ENCODE data around the gene NAV3.

Gene NAV3

DNA sequence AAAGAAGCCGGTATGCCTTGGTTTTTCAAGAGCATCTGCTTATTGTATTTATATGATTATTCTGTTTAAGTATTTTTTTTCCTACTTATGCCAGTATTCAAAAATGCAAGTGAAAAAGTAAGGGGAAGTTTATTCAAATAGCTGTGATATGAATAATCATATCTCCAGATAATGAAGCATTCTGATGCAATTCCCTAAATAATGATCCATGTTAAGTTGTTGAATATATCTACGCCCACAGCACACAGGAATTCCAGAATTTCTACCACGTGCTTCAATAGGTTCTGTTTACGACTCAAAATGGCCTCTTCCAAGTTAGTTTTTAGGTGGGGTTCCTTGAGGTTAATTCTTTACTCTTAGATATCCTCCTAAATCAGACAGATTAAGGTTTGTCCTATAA, 208.3 kb downstream of the NAV3 start:
- no peak overlapping the region for H3K4me3 ChIP-seq (ENCODE audit: low read depth, low read length)
- DNase-seq (ENCODE audit: low read depth, low spot score), result no peak
- ChIA-PET POLR2A (no interaction called here), CTCF (interaction anchor here (1.0 kb wide), 1 partner anchor 11 kb away, joined by 3 read pairs; no protein-coding TSS in a partner anchor)
- TF ChIP-seq, protein P1, sequence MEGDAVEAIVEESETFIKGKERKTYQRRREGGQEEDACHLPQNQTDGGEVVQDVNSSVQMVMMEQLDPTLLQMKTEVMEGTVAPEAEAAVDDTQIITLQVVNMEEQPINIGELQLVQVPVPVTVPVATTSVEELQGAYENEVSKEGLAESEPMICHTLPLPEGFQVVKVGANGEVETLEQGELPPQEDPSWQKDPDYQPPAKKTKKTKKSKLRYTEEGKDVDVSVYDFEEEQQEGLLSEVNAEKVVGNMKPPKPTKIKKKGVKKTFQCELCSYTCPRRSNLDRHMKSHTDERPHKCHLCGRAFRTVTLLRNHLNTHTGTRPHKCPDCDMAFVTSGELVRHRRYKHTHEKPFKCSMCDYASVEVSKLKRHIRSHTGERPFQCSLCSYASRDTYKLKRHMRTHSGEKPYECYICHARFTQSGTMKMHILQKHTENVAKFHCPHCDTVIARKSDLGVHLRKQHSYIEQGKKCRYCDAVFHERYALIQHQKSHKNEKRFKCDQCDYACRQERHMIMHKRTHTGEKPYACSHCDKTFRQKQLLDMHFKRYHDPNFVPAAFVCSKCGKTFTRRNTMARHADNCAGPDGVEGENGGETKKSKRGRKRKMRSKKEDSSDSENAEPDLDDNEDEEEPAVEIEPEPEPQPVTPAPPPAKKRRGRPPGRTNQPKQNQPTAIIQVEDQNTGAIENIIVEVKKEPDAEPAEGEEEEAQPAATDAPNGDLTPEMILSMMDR (IDR thresholded peaks at IDR 0.05; ENCODE audit: insufficient read depth, low read length, missing control alignments), result no peak

DNA sequence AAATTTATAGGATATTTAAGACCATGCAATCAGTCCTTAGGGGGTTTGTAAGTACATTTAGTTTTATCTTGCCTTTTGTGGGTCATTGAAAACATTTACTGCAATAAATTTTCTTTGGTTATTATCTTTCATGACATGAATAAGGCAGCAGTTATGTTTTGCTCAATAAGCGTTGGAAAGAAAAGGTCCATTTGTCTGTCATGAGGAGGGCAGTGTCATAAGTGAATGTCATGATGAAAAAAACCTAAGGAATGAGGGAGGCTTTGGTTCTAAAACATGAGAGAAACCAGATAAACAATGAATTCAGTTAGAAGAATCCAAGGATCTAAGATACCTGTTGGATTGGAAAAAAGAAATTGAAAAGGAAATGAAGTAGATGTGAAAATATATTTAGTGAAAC, 209.4 kb downstream of the NAV3 start:
- no peak overlapping the region for H3K4me3 ChIP-seq (ENCODE audit: low read depth, low read length)
- POLR2A ChIA-PET, result no interaction called here
- CTCF ChIA-PET, result interaction anchor here (0.6 kb wide), 1 partner anchor 106 kb away, joined by 3 read pairs; no protein-coding TSS in a partner anchor
- TF ChIP-seq, protein P1 (IDR thresholded peaks at IDR 0.05; ENCODE audit: insufficient read depth, low read length, missing control alignments), result no peak
- no peak for DNase-seq (ENCODE audit: low read depth, low spot score)

DNA sequence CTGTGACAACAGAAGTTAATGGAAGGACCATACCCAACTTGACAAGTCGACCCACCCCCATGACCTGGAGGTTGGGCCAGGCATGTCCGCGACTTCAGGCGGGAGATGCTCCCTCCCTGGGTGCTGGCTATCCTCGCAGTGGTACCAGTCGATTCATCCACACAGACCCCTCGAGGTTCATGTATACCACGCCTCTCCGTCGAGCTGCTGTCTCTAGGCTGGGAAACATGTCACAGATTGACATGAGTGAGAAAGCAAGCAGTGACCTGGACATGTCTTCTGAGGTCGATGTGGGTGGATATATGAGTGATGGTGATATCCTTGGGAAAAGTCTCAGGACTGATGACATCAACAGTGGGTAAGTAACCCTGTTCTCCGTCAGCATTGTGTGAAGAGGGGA, 220.1 kb downstream of the NAV3 start:
- no peak for DNase-seq (ENCODE audit: low read depth, low spot score)
- TF ChIP-seq, protein P1 (IDR thresholded peaks at IDR 0.05; ENCODE audit: insufficient read depth, low read length, missing control alignments), result no peak
- H3K4me3 ChIP-seq (ENCODE audit: low read depth, low read length), result no peak overlapping the region
- POLR2A ChIA-PET, result no interaction called here
- CTCF ChIA-PET, result no interaction called here

DNA sequence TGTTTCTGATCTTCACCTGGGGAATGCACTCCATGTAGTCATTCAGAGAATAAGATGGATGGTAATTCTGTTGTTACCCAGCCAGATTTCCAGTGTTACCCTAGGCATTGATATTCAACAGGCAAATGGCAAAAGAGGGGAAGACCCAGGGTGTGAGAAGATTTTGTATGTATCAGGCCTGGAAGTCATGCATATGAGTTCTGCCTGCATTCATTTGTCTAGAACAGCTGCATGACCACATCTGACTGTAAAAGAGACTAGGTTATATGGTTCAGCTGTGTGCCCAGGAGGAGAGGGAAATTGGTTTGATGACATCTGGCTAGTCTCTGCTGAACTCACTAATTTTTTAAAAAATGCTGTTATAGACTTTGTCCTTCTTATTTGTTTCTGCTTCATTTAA, 224.9 kb downstream of the NAV3 start:
- TF ChIP-seq, protein P1 (IDR thresholded peaks at IDR 0.05; ENCODE audit: insufficient read depth, low read length, missing control alignments), result no peak
- POLR2A ChIA-PET, result no interaction called here
- CTCF ChIA-PET, result no interaction called here
- H3K4me3 ChIP-seq (ENCODE audit: low read depth, low read length), result no peak overlapping the region
- DNase-seq (ENCODE audit: low read depth, low spot score), result no peak

DNA sequence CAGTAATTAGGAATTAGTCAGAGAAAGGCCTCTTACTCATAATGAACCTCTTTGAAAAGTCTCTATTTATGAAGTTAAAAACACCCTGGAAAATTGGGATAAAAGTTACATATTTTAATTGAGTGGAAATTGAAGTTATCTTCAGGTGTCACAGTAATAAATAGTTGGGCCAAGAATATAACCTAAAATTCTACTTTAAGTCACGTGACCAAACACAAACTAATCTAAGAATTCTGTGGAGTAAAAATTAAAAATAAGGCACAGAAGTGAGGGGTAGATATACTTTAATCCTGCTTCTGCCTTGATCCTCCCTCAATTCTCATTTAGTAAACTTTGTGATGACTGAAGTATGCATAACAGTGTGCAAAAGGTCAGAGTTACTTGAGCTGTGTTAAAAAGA, 226.4 kb downstream of the NAV3 start:
- ChIA-PET POLR2A (no interaction called here), CTCF (interaction anchor here (0.8 kb wide), 1 partner anchor 12 kb away, joined by 3 read pairs; no protein-coding TSS in a partner anchor)
- TF ChIP-seq, protein P1 (IDR thresholded peaks at IDR 0.05; ENCODE audit: insufficient read depth, low read length, missing control alignments), result no peak
- DNase-seq (ENCODE audit: low read depth, low spot score), result no peak
- no peak overlapping the region for H3K4me3 ChIP-seq (ENCODE audit: low read depth, low read length)

DNA sequence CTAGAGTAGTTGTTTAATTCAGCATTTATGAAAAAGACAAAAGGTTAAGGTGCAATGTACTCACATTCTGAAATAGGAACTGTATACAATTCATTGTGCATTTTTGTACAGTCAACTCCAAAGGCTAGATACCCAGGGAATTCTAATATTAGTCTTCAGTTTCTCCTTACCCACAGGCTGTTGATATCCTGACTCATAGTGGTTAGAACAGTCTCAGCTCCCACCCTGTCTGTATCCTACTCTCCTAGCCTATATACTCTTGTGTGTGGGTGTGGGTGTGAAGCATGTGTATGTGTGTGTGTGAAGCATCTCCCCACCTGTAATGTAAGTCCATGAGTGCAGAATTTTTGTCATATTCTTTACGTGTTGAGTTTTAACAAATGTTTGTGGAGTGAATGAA, 229.5 kb downstream of the NAV3 start:
- no peak overlapping the region for H3K4me3 ChIP-seq (ENCODE audit: low read depth, low read length)
- ChIA-PET POLR2A (no interaction called here), CTCF (interaction anchor here (1.2 kb wide), 1 partner anchor 23 kb away, joined by 3 read pairs; no protein-coding TSS in a partner anchor)
- DNase-seq (ENCODE audit: low read depth, low spot score), result peak; percentile 31
- TF ChIP-seq, protein P1 (IDR thresholded peaks at IDR 0.05; ENCODE audit: insufficient read depth, low read length, missing control alignments), result no peak
